ENCODE measurements around the gene TRABD2B.

Gene TRABD2B

DNA sequence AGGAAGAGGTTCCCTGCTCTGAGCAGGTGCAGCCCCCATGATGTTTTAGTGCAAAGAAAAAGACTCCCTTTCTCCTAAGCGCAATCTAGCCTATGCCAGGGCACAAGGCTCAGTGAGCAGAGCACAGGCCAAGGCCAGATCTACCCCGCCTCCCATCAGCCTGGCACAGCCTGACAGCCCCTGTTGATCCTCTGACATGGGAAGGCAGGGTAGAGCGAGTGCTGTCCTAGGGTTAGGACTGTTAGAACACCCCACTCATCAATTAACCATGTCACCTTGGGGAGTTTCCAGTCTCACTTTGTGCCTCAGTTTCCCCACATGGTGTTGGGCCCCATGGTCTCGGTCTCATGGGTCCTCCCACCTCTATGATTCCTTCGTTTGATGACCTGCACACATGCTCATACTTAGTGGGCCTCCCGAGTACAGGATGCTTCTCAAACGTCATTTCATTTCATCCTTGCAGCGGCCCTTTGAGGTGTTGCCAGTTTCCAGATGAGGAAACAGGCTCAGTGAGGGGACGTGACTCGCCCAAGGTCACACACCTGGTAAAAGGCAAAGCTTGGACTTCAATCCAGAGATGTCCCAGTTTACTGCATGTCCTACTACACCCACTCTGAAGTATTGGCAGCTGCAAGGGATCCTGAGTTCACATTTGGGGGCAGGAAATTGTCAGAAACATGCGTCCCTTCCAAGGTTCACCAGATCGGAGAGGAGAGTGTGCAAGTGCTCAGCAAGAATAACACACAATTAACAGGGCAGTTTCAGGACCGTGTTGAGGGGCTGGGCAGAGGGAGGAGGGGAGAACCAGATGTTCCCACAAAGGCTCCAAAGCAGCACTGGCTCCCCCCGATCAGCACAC, 213.3 kb downstream of the TRABD2B start:
- in situ Hi-C loops (cut with MboI; ENCODE audit: low sequenced_read_pairs): no loop called here

DNA sequence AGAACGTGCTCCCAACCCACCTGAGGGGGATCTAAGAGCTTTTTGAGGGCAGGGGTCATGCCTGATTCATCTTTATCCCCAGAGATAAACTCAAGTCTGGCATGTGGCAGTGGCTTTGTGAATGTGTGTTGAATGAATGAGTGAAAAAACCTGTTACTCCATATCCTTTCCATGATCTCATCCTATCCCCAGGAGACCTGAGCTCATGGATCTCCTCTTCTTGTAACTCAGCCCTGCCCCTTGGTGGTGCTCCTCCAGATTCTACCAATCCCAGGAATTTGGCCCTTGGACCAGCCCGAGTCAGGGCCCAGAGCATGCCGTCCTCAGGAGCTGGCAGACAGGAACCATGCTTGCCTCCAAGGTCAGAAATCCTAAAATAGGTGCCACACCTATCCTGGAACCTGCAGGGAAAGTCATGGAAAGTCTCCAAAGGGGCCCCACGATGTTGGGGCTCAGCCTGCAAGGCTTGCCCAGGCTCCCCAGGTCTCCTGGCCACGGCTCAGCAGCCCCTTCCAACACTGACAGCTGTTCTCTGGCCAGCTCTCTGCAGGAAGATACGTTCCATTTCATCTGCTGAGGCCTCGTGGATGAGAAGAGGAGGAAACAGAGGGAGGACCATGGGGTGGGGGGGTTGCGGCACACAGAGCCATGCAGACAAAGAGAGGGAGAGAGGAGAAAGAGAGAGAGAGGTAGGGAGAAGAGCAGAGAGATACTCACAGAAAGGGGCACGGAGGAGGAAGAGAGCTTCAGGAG, 214.6 kb downstream of the TRABD2B start:
- in situ Hi-C loops (cut with MboI; ENCODE audit: low sequenced_read_pairs): no loop called here

DNA sequence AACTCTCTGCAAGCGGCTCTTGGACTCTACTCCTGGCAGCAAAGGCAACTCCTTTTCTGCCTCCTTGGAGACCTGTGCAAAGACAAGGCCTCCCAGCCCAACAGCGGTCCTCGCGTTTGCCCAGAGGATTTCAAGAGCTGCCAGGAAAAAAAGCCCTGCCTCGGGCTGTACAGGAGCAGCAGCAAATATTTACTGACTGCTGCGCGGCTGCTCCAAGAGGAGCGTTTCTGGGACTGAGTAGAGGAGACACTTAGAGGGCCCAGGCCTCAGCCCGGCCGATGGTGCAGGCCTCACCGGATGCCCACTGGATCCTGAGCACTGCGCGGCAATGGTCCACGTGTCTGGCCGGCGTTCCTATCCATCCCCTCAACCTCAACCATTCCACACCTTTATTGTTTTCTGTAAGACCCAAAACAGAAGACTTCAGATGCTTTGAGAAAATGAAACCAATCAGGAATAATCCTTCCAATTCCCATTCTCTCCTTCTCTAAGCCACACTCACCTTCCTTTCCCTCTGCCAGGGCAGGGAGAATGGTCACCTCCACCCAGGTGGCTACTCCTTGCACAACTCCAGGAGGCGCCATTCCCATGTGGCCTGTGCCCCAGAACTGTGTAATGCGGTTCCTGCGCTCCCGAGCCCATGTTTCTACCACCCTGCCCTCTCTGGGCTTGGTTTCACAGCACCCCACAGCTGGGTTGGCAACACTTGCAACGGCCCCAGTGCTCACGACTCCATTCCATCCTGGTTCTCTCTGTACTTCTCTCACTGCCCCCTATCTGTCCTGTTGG, 215.8 kb downstream of the TRABD2B start:
- in situ Hi-C loops (cut with MboI; ENCODE audit: low sequenced_read_pairs): no loop called here

DNA sequence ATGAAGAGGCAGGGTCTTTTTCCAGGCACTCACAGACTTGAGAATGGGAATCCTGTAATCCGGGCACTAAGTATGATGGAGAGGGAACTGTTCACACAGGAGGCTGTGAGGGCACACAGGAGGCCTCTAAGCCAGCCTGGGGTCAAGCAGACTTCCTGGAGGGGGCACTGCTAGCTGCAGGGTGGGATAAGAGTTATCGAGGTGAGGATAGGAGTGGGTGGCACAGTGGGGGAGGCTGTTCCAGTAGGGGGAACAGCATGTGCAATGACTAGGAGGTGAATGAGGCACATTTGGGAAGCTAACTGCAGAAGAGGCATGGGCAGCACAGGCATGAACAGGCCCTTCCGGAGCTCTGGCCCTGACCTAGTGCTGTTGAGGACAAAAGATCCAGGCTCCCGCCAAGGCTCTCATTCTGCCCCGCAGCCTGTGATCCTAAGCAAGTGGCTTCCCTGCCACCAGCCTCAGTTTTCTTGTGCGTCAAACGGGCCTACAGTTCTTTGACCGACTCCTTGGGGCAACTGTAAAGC, 216.7 kb downstream of the TRABD2B start:
- in situ Hi-C loops (cut with MboI; ENCODE audit: low sequenced_read_pairs): no loop called here

DNA sequence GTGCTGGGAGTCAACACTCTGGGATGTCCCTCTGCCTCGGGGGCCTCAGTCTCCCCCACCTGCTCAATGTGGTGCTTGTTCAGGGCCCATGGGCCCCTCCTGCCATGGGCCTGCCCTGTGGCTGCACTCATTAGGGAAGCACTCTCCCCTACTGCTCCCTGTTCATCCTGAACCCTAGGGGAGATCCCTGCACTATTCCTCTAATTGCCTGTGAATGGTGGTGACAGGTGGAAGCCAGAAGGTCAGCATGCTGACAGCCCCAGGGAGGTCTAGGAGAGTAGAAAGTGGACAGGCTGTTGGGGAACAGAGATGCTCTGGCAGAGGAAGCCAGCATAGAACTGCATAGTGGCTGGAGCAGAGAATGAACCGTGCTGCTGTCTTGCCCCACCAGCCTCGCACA, 217.6 kb downstream of the TRABD2B start:
- in situ Hi-C loops (cut with MboI; ENCODE audit: low sequenced_read_pairs): no loop called here

DNA sequence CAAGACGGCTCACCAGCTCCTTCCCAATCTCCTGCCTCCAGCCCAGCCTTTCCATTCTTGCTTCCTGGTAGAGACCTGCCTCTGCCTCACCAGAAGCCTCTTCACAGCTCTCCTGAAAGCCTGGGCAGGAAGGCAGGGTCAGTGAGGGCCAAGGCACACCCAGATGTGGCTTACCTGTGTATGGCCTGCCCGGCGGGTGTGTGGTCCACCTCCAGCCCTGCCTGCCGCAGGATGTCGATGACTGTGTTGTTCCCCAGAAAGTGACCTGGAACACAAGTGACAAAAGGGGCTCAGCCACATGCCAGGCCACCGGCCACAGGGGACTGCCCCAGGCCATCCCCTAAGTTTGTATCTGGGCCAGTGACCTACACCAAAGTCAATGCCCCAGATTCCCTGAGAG, 218.9 kb downstream of the TRABD2B start:
- in situ Hi-C loops (cut with MboI; ENCODE audit: low sequenced_read_pairs): no loop called here

DNA sequence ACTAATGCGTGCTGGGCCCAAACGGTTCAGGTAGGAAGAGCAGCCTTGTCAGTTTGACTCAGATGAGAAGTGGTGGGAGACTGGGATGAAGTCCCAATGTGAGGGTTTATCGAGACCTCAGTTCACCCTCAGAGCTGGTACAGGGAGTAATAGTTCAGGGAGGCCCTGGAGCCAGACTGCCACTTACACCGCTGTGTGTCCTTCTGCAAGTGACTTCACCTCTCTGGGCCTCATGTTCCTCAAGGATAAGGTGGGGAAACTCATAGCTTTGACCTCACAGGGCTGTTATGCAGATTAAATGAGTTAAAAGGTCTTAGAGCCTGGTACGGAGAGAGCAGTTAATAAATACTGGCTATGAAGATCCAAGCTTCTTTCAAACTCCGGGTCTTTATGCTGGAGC, 219.9 kb downstream of the TRABD2B start:
- in situ Hi-C loops (cut with MboI; ENCODE audit: low sequenced_read_pairs): no loop called here

DNA sequence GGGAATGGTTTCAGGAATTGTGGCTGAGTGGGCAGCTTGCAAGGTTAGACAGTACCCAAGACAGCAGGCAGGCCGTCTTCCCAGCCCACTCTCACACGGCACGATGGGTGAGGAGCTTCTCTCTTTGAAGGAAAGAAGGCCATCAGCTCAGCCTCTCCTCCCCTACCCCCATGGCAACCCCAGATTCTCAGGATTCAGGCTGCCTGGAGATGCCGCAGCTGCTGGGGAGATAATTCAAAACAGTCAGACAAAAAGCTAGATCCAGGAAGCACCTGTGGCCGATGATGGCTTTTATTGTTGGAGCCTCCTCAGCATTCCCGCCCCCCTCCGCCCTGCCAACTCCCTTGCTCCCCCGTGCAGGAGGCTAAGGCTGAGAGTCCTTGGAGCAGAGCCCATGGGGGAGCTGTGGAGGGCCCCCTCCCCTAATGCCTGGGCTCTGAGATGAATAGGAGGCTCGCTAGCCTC, 220.5 kb downstream of the TRABD2B start:
- in situ Hi-C loops (cut with MboI; ENCODE audit: low sequenced_read_pairs): no loop called here

DNA sequence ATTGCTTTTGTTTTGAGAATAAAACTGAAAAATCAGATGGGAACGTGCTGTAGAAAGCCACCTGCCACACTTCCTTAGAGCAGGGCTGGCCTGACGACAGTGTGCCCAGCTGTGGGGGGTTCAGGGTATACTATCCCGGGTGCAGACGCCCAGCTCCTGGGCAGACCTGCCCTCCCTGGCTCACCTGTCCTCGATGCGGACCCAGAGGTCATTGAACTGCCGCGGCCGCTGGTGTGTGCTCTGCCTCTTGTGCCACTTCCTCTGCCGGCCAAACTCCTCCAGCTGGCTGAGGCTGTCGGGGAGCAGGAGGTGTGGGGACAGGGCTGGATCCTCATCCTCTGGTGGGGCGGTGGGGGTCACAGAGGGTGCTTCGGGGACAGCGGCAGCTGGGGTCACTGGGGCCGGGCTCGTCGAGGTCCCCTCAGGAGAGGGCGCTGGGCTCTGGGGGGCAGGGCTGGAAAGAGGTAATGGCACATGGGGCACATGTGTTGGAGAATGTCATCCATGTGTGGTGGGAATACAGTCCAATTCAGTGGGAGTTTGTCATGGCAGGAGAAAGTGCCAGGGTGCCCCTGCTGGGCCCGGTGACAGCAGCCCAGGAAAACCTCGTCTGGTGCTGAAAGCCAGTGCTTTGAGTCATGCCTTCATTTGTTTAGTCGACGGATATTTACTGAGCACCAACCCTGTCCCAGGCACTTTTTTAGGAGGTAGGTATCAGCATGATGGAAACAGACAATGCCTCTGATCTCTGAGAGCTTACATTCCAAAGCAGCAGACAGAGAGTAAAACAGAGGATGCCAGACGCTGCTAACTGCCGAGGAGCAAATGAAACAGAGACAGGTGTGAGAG, 222.0 kb downstream of the TRABD2B start:
- in situ Hi-C loops (cut with MboI; ENCODE audit: low sequenced_read_pairs): no loop called here

DNA sequence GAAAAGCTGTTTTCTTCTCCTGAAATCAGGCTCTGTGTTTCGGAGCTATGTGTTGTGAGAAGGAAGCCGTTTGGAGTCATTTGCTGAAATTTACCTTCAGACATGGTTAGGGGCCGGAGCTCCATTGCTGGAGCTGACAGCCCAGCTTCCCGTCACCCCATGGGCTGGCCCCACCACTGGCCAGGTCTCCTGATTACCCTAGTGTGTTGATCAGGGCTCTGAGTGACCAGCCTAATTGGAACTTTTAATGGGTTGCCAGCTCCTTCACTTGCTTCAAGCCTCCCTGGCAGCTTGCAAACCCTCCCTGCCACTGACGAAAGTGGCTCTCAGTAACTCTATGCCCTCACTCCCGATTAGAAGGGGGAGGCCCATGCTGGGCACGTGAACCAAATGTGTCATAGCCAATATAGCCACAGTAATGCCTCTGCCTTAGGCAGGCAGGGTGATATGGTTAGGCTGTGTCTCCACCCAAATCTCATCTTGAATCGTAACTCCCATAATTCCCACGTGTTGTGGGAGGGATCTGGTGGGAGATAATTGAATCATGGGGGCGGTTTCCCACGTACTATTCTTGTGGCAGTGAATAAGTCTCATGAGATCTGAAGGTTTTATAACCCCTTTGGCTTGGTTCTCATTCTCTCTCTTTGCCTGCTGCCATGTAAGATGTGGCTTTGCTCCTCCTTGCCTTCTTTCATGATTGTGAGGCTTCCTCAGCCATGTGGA, 224.1 kb downstream of the TRABD2B start:
- in situ Hi-C loops (cut with MboI; ENCODE audit: low sequenced_read_pairs): no loop called here

DNA sequence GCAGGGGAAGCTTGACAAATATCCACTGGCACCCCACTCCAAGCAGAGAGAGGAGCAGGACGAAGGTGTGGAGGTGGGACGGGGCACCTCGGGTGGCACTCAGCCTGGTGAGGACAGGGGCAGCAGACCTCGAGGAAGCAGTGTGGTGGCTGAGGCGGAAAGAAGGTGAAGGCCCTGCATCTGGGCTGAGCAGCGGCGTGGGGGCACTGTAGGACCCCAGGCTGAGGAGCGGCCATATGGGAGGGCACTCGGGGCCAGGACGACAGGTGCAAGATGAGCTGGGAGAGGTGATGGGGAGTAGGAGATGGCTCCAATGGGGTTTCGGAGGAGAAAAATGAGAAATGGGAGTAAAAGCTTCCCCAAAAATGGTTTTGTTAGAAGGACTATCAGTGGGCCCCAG, 224.9 kb downstream of the TRABD2B start:
- in situ Hi-C loops (cut with MboI; ENCODE audit: low sequenced_read_pairs): no loop called here

DNA sequence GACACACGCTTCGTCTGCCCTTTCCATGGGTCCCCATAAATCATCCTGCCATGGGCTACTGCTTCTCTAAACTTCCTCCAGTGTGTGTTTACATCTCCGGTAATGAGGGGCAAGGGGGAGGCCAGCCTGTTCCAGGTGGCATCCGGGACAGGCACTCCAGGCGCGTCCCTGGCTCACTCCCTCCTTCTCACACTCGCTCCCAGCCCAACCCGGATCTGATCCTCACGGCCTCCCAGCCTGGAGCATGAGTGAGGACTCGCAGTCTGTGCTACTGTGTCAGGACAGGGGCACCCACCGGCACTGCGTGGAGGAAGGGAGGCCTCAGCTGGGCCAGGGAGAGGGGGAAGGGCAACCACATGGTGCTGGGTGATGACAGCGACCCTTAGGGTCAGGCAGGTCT, 225.4 kb downstream of the TRABD2B start:
- in situ Hi-C loops (cut with MboI; ENCODE audit: low sequenced_read_pairs): no loop called here

DNA sequence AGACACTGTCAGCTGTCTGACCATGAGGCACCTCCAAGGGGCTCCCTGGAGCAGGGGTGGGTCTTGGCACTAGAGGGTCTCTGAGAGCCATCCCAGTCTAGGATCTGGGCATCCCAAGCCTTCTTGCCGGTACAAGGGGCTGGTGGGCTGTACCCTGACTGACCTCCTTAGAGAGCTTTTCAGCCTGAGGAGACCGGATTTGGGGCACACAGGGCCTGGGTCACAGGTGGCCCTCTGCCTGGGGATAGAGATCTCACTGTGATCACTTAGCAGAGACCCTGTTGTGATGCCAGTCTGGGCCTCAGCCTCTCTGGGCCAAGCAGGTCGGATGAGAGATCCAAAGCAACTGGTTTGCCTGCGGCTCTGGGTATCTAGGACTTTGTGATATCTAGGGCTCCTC, 227.2 kb downstream of the TRABD2B start:
- in situ Hi-C loops (cut with MboI; ENCODE audit: low sequenced_read_pairs): no loop called here

DNA sequence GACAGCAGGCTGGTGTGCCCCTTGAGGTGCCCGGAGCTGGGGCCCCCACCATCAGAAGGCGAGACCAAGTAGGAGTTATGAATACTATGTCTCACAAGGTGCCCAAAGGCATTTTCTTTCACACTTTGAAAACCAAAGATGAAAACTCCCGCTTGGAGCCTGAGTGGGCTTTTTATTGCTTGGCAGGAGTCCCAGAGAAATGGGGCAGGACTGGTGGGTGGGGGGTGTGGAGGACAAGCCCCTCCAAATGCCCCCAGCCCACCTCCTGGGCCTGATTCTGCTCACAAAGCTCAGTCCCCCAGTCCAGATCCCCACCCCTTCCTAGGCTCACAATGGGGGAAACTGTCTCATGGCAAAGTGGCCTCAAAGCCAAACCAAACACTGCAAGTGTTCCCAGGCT, 227.9 kb downstream of the TRABD2B start:
- in situ Hi-C loops (cut with MboI; ENCODE audit: low sequenced_read_pairs): no loop called here

DNA sequence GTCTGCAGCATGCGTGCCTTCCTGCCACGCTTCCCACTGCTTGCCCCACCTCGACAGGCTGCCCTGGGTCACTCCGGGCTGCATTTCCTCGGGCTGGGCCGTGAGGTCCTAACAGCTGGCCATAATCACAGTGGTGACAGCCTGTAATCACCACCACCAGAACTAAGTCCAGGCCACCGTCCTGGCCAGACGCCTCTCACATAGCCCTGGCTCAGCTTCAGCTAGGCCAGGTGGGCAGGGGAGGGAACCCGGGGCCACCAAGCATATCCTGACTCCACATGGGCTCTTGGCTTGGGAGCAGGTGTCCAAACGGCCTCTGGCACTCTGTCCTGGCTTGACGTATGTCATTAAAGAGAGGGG, 229.5 kb downstream of the TRABD2B start:
- in situ Hi-C loops (cut with MboI; ENCODE audit: low sequenced_read_pairs): no loop called here

DNA sequence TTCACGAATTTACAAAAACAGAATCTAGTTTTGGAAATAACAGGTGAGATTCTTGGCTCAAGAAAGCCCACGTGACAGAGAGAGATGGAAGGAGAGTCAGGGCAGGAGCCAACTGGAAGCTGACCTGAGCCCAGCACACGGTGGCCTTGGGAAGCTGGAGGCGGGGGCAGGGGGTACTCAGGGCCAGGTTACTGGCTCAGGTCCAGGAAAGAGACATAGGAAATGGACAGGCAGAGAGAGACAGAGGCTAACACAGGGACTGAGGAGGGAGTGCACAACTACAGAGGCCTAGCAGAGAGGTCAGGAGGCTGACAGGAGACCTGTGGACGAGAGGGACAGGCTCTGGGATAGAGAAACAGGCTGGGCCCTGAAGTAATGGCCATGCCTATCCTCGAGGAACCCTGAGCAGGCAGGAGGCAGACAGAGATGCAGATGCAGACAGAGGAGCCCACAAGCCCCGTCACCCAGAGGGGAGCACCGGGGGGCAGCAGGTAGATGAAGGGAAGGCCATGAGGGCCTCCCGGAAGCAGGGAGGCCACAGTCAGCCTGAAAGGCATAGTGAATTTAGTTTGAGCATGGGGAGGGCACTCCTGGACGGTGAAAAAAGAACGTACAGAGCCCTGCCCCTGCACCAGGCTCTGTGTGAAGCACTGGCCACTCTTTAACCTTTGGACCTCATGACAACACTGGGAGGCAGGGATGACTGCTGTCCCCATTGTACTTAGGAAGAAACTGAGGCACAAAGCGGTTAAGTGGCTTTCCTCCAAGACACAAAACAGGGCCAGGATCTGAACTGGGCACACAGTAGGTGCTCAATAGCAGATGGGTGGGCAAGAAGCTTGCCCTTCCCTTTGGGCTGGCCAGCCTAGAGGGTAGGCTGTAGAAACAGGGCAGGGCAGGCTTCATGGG, 230.1 kb downstream of the TRABD2B start:
- in situ Hi-C loops (cut with MboI; ENCODE audit: low sequenced_read_pairs): no loop called here

DNA sequence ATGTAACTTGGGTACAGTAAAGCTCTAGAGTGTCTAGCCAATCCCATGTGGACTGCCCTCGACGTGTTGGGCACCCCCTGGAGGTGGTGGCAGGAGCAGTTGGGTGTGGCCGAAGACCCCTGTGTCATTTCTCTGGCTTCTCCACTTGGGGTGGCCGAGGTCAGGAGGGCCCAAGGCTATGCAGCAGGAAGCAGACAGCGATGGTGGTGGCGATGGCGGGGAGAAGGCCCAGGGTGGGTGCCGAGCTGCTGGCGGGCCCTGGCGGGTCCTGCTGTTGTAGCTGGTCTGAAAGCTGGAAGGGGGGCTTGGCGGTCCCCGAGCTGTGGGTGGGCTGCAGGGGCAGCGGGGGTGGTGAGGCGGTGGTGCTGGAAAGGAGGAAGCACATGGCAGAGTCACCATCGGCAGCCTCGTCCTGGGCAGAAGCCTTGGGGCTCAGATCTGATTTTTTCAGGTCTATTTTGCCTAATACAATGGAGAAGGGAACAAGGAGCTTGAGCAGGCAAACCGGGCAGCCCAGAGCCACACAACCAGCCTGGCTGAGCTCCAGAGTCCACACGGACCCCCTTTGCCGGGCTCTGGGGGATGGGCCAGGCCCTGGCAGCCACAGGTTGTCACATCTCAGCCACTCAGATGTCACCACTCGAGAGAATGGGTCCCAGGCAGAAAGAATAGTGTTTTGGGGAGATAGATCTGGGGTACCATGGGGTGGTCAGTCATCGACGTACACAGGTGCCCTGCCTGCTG, 231.3 kb downstream of the TRABD2B start:
- in situ Hi-C loops (cut with MboI; ENCODE audit: low sequenced_read_pairs): no loop called here

DNA sequence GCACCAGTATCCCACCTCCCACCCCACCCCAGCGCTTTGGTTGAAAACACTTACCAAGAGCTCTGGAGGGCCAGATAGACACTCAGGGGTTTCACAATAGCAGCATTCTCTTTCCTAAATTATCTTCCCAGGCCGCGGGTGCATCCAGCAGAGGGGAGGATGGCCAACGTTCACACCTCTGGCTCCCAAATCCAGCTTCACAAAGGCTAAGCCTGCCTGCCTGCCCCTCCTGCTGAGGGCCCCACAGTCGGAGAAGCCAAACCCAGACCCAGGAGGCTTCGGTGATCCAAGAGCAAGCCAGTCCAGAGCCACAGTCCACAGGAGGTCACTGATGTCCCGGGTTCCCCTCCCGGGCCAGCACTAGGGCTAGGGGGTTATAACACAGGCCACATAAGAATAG, 231.9 kb downstream of the TRABD2B start:
- in situ Hi-C loops (cut with MboI; ENCODE audit: low sequenced_read_pairs): no loop called here
